Neural progenitor cell (in vitro differentiated cells): ENCODE results near the gene DEFB113.

ENCODE experiments used
- EZH2 ChIP-seq: fragments of 200-600 bp; sonication (generic); IDR thresholded peaks from 2 replicates; pipeline ENCODE4 v1.6.1; 2017; ENCODE audit warnings: antibody characterized with exemption, mild to moderate bottlenecking, moderate library complexity
- TF ChIP-seq, protein P1 (sequence below): fragments of 200-600 bp; sonication (generic); IDR thresholded peaks from 2 replicates; pipeline ENCODE4 v1.5.1; 2017; ENCODE audit warnings: antibody characterized with exemption, mild to moderate bottlenecking

DNA sequence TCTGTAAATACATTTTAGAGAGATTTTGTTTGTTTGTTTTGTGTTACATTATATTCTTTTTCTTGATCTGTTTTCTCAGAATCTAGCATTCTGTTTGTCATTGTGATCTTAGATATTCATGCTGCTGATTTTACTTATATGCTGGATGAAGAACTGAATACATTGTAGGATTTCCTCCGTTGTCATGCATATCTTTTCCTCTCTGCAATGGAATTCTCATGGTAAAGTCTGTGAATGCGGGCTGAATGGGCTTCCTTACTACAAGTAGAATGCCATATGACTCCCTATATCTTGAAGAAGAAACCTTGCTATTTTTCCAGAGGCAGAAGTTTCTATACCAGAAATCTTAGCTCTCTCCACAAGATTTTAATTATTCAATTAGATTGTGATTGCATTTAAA is 3.1 kb downstream of the DEFB113 start:
- TF ChIP-seq EZH2: no peak
- TF ChIP-seq, protein P1, sequence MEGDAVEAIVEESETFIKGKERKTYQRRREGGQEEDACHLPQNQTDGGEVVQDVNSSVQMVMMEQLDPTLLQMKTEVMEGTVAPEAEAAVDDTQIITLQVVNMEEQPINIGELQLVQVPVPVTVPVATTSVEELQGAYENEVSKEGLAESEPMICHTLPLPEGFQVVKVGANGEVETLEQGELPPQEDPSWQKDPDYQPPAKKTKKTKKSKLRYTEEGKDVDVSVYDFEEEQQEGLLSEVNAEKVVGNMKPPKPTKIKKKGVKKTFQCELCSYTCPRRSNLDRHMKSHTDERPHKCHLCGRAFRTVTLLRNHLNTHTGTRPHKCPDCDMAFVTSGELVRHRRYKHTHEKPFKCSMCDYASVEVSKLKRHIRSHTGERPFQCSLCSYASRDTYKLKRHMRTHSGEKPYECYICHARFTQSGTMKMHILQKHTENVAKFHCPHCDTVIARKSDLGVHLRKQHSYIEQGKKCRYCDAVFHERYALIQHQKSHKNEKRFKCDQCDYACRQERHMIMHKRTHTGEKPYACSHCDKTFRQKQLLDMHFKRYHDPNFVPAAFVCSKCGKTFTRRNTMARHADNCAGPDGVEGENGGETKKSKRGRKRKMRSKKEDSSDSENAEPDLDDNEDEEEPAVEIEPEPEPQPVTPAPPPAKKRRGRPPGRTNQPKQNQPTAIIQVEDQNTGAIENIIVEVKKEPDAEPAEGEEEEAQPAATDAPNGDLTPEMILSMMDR: no peak
